HEK293T (cell line): ENCODE data around the gene TUBA3E.
"Not testable (repeated sequence)": the region's sequence is repeated elsewhere in the genome, so short reads cannot be mapped to it uniquely, and the experiment has no call there.

ENCODE experiments used
- CTCF ChIA-PET: fragments of 350-600 bp; formaldehyde crosslinking; extraction: SDS; loops from one replicate; lab custom pipeline; 2021; ENCODE audit warnings: antibody characterized with exemption, inconsistent platforms; lab: Yijun Ruan, JAX
- POLR2A ChIA-PET: fragments of 350-600 bp; formaldehyde crosslinking; extraction: SDS; loops from one replicate; lab custom pipeline; 2020; ENCODE audit warnings: antibody characterized with exemption, inconsistent platforms; lab: Yijun Ruan, JAX
- DNase-seq: peaks from one replicate; pipeline ENCODE4 v3.0.0; 2012; ENCODE audit warnings: mixed read lengths; ENCODE audit errors: extremely low spot score
- ARNT ChIP-seq: fragments of 450-650 bp; IDR thresholded peaks from 2 replicates; pipeline ENCODE4 v1.6.1; 2017; ENCODE audit warnings: mild to moderate bottlenecking
- BHLHE40 ChIP-seq: fragments of 450-650 bp; IDR thresholded peaks from 2 replicates; pipeline ENCODE4 v1.6.1; 2016; ENCODE audit warnings: mild to moderate bottlenecking, moderate library complexity, borderline replicate concordance
- CTBP1 ChIP-seq: fragments of 450-650 bp; IDR thresholded peaks from 2 replicates; pipeline ENCODE4 v1.6.1; 2016; ENCODE audit warnings: borderline replicate concordance
- ELF4 ChIP-seq: fragments of 450-650 bp; IDR thresholded peaks from 2 replicates; pipeline ENCODE4 v1.6.1; 2017; ENCODE audit warnings: antibody characterized with exemption
- FOXA1 ChIP-seq: fragments of 450-650 bp; IDR thresholded peaks from 2 replicates; pipeline ENCODE4 v1.6.1; 2016; ENCODE audit warnings: mild to moderate bottlenecking
- FOXK2 ChIP-seq: fragments of 450-650 bp; IDR thresholded peaks from 2 replicates; pipeline ENCODE4 v1.6.1; 2016; ENCODE audit warnings: mild to moderate bottlenecking
- FOXM1 ChIP-seq: fragments of 450-650 bp; IDR thresholded peaks from 2 replicates; pipeline ENCODE4 v1.6.1; 2017; ENCODE audit warnings: mild to moderate bottlenecking, borderline replicate concordance
- HDGF ChIP-seq: fragments of 450-650 bp; IDR thresholded peaks from 2 replicates; pipeline ENCODE4 v1.6.1; 2017; ENCODE audit warnings: antibody characterized with exemption, borderline replicate concordance
- L3MBTL2 ChIP-seq: fragments of 450-650 bp; conservative IDR thresholded peaks from 2 replicates; pipeline ENCODE4 v1.6.1; 2016; ENCODE audit warnings: mild to moderate bottlenecking
- LEF1 ChIP-seq: fragments of 450-650 bp; IDR thresholded peaks from 2 replicates; pipeline ENCODE4 v1.6.1; 2017; ENCODE audit warnings: mild to moderate bottlenecking, borderline replicate concordance
- NFRKB ChIP-seq: fragments of 450-650 bp; IDR thresholded peaks from 2 replicates; pipeline ENCODE4 v1.6.1; 2016; ENCODE audit warnings: mild to moderate bottlenecking, moderate library complexity
- PKNOX1 ChIP-seq: fragments of 450-650 bp; IDR thresholded peaks from 2 replicates; pipeline ENCODE4 v1.6.1; 2016
- SP1 ChIP-seq: fragments of 450-650 bp; IDR thresholded peaks from 2 replicates; pipeline ENCODE4 v1.6.1; 2017
- SUZ12 ChIP-seq: fragments of 450-650 bp; IDR thresholded peaks from 2 replicates; pipeline ENCODE4 v1.6.1; 2016; ENCODE audit warnings: mild to moderate bottlenecking
- TARDBP ChIP-seq: fragments of 450-650 bp; IDR thresholded peaks from 2 replicates; pipeline ENCODE4 v1.6.1; 2016
- ZNF384 ChIP-seq: fragments of 450-650 bp; IDR thresholded peaks from 2 replicates; pipeline ENCODE4 v1.6.1; 2016

TUBA3E gene

GRCh38 chr2:130190237-130190636 lies 8.0 kb downstream of the TUBA3E start:
- CTCF ChIA-PET = no interaction called here
- no peak for TF ChIP-seq SP1
- no peak for TF ChIP-seq HDGF
- no peak for TF ChIP-seq ELF4
- TF ChIP-seq FOXM1 = no peak
- no peak for TF ChIP-seq BHLHE40
- no peak for TF ChIP-seq CTBP1
- no peak for TF ChIP-seq SUZ12
- no peak for TF ChIP-seq PKNOX1
- TF ChIP-seq LEF1 = no peak
- no peak for TF ChIP-seq FOXK2
- TF ChIP-seq ZNF384 = no peak
- no peak for TF ChIP-seq TARDBP
- no peak for TF ChIP-seq NFRKB
- no peak for TF ChIP-seq L3MBTL2
- TF ChIP-seq FOXA1 = no peak
- no peak for TF ChIP-seq ARNT
- POLR2A ChIA-PET = no interaction called here
- no peak for DNase-seq

- POLR2A ChIA-PET, CTCF ChIA-PET, DNase-seq: not testable (repeated sequence)
These were observed 9.3 kb downstream of the TUBA3E start for GRCh38 chr2:130188958-130189357.

GRCh38 chr2:130187859-130188792 lies 10.1 kb downstream of the TUBA3E start:
- POLR2A ChIA-PET, DNase-seq, CTCF ChIA-PET: not testable (repeated sequence)

- ChIA-PET POLR2A (no interaction called here), CTCF (no interaction called here)
- TF ChIP-seq SP1 (no peak), ZNF384 (no peak), LEF1 (no peak), TARDBP (no peak), FOXM1 (no peak), BHLHE40 (no peak), NFRKB (no peak), CTBP1 (no peak), HDGF (no peak), FOXA1 (no peak), L3MBTL2 (no peak), ELF4 (no peak), FOXK2 (no peak), PKNOX1 (no peak), SUZ12 (no peak), ARNT (no peak)
These were observed 11.0 kb downstream of the TUBA3E start for GRCh38 chr2:130187268-130187667.

GRCh38 chr2:130186391-130186790 lies 11.8 kb downstream of the TUBA3E start:
- DNase-seq = no peak
- TF ChIP-seq SP1 = no peak
- no peak for TF ChIP-seq TARDBP
- TF ChIP-seq HDGF = no peak
- TF ChIP-seq PKNOX1 = no peak
- TF ChIP-seq ARNT = no peak
- no peak for TF ChIP-seq LEF1
- CTCF ChIA-PET = no interaction called here
- POLR2A ChIA-PET = no interaction called here

More at GRCh38 chr2:130187268-130187667, 11.0 kb downstream of the TUBA3E start:
- DNase-seq = no peak

GRCh38 chr2:130185896-130186295 lies 12.3 kb downstream of the TUBA3E start:
- DNase-seq = no peak
- ChIA-PET CTCF (no interaction called here), POLR2A (no interaction called here)
- TF ChIP-seq FOXA1 (no peak), SP1 (no peak), TARDBP (no peak), NFRKB (no peak), LEF1 (no peak), SUZ12 (no peak)

- TF ChIP-seq ELF4 (no peak), LEF1 (no peak), HDGF (no peak), CTBP1 (no peak), BHLHE40 (no peak), PKNOX1 (no peak), TARDBP (no peak), FOXK2 (no peak), L3MBTL2 (no peak), ZNF384 (no peak)
- POLR2A ChIA-PET = no interaction called here
- CTCF ChIA-PET = no interaction called here
- no peak for DNase-seq
These were observed 12.8 kb downstream of the TUBA3E start for GRCh38 chr2:130185436-130185835.
